Dedifferentiated amniotic fluid mesenchymal stem cell (primary cell): ENCODE measurements around the gene ASTL.
"Not testable (repeated sequence)": the region's sequence is repeated elsewhere in the genome, so short reads cannot be mapped to it uniquely, and the experiment has no call there.

ENCODE experiments used
- DNase-seq: peaks from one replicate; pipeline ENCODE4 v3.0.0-alpha.2; 2016; ENCODE audit errors: extremely low spot score

The ASTL gene

GRCh38 chr2:96138179-96139145, at the start of gene ASTL:
TSS of gene ASTL (minus strand) at chr2:96138502. CDS start at chr2:96138436, 66 bp downstream.
- DNase-seq = no peak

GRCh38 chr2:96186562-96186961, 48.3 kb upstream of the ASTL start:
- no peak for DNase-seq

GRCh38 chr2:96185516-96185915, 47.2 kb upstream of the ASTL start:
- no peak for DNase-seq

GRCh38 chr2:96184989-96185388, 46.7 kb upstream of the ASTL start:
- no peak for DNase-seq

- no peak for DNase-seq
Measured at GRCh38 chr2:96184188-96184587, 45.9 kb upstream of the ASTL start.

- no peak for DNase-seq
Measured at GRCh38 chr2:96181529-96181928, 43.2 kb upstream of the ASTL start.

- DNase-seq = no peak
Measured at GRCh38 chr2:96180521-96180920, 42.2 kb upstream of the ASTL start.

- no peak for DNase-seq
Measured at GRCh38 chr2:96180002-96180401, 41.7 kb upstream of the ASTL start.

- DNase-seq = no peak
Measured at GRCh38 chr2:96176661-96177060, 38.4 kb upstream of the ASTL start.

GRCh38 chr2:96175951-96176350, 37.6 kb upstream of the ASTL start:
- DNase-seq = no peak

GRCh38 chr2:96174251-96175144, 36.2 kb upstream of the ASTL start:
- peak; percentile 41 for DNase-seq

- DNase-seq = no peak
Measured at GRCh38 chr2:96171831-96172230, 33.5 kb upstream of the ASTL start.

GRCh38 chr2:96170626-96171025, 32.3 kb upstream of the ASTL start:
- DNase-seq = no peak

- no peak for DNase-seq
Measured at GRCh38 chr2:96169868-96170507, 31.7 kb upstream of the ASTL start.

- no peak for DNase-seq
Measured at GRCh38 chr2:96167407-96168013, 29.2 kb upstream of the ASTL start.

- DNase-seq = no peak
Measured at GRCh38 chr2:96164459-96165184, 26.3 kb upstream of the ASTL start.

GRCh38 chr2:96163768-96164429, 25.6 kb upstream of the ASTL start:
- DNase-seq = no peak

- no peak for DNase-seq
Measured at GRCh38 chr2:96163415-96163767, 25.1 kb upstream of the ASTL start.

- no peak for DNase-seq
Measured at GRCh38 chr2:96161898-96162297, 23.6 kb upstream of the ASTL start.

GRCh38 chr2:96160366-96160765, 22.1 kb upstream of the ASTL start:
- DNase-seq = not testable (repeated sequence)
